M059J (cell line): Measurements from ENCODE around the gene PTPRH. TPM values are rescaled to one million over a fixed set of nuclear protein-coding genes. Genes with fewer than 3 reads are reported as not detected.

Source experiments
- DNase-seq: peaks from one replicate; pipeline ENCODE4 v3.0.0-alpha.2; 2012; ENCODE audit warnings: low read depth
- total RNA-seq: library from RNA; depleted of rRNA; stranded (reverse); fragments of >200 nt; shearing (Covaris generic); gene quantifications from 2 replicates; pipeline ENCODE4 v1.2.3, GENCODE V29; 2014

The PTPRH gene
- total RNA-seq, 1 experiment from 2014 or later = 1.5 TPM

DNA sequence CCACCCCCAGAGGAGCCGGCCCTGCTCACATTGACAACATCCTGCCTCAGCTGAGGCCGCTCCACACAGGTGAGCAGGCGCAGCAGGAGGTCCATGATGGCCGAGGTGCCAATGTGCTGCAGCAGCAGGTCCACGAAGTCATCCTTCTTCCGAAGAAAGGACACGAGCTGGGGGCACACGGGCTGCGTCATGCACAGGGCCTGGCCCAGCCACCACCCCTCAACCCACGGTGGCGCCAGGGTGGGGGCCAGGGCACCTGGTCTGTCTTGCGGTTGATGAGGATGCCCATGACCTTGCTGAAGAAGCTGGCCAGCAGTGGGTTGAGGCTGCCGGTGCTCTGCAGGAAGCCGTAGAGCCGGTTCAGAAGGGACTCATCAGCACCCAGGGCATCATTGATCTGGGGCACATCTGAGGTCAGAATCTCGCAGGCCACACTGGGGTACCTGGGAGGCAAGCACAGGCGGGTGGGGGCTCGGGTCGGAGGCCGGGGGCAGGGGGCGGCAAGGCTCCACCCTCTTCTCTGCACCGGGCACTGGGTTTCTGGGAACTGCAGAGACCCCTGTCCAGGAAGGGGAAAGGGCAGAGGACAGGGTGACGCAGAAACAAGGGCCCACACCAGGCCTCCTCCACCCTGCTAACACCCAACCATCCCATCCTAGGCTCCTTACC lies 36.1 kb upstream of the PTPRH start:
- DNase-seq = no peak

GRCh38 chr19:55244004-55244680 lies 34.8 kb upstream of the PTPRH start:
- no peak for DNase-seq

DNA sequence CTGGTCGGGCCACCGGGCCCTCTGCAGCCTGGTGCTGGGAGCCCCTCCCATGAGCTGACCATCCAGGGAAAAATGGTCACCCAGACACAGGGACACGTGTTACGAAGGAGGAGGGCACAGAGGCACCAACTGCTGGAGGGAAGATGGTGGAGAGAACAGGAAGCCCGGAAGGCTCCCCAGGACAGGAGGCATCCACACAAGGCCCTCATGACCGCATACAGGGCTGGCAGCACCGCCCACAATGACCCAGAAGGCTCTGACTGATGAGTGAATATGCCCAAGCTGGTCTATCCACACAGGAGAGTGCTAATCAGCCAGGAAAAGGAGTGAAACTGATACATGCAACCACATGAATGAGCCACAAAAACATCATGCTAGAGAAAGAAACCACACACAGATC lies 33.2 kb upstream of the PTPRH start:
- DNase-seq = no peak

- DNase-seq = no peak
Observed at GRCh38 chr19:55241935-55242464, 32.7 kb upstream of the PTPRH start.

DNA sequence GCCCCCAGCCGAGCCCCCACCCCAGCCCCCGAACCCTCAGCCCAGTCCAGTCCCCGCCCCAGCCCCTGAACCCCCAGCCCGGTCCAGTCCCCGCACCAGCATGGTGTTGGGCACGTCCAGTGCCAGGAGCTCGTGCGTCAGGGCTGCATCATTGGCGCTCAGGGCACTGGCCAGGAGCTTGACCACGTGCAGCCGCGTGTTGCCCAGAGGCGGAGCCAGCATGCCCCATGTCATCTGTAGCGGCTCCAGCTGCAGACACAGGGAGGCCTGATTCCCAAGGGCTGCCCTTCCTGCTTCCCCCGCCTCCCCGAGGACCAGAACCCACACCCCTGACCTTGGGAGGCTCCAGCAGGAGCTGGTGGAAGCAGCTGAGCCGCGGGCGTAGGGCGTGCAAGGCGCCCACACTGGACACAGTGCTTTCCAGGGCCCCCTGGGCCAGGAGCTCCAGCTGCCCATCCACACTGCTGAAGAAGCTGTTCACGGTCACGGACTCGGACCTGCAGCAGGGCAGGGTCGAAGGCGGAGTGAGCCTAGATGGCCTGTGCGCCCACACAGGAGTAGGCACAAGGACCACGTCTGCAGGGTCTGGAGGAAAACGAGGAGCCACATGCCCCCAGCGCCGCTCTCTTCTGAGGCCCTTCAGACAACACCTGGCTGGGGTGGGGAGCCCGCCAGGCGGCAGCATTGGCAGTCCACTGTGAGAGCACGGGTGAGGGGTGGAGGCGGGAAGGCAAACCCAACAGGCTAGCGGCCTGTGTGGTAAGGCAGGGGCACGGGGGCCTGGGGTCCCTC lies 32.0 kb upstream of the PTPRH start:
- DNase-seq = no peak

- DNase-seq = no peak
Observed at GRCh38 chr19:55240713-55241020, 31.4 kb upstream of the PTPRH start.

DNA sequence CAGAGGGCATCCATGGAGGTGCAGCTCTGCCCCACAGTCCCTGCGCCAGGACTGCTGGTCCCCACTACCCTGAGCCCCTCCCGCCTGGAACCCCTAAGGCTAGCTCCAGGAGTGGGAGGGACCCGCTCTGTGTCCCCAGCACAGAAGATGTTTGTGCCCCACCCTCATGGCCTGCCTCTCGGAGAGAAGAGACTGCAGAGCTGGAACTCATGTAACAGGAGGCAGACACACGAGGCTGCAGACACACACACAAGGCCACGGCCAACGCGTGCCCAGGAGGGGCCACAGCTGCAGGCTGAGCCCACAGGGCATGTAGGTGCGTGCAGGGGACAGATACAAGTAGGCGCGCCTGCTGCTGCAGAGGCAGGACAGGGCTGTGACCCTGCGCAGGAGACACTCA lies 29.7 kb upstream of the PTPRH start:
- no peak for DNase-seq

GRCh38 chr19:55238030-55238429 lies 28.7 kb upstream of the PTPRH start:
- DNase-seq = no peak

DNA sequence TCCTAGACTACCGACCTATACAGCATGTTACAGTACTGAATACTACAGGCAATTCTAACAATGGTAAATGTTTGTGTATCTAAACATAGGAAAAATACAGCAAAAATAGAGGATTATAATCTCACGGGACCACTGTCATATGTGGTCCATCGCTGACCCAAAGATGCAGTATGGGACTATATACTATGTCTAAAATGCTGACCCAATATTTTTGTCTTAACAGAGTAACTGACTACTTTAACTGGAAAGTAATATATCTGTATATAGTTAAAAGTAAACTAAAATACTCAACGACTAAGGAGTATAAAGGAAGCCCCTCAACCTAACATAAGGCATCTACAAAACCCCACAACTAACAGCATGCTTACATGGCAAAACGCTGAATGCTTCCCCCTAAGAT lies 23.7 kb upstream of the PTPRH start:
- no peak for DNase-seq

DNA sequence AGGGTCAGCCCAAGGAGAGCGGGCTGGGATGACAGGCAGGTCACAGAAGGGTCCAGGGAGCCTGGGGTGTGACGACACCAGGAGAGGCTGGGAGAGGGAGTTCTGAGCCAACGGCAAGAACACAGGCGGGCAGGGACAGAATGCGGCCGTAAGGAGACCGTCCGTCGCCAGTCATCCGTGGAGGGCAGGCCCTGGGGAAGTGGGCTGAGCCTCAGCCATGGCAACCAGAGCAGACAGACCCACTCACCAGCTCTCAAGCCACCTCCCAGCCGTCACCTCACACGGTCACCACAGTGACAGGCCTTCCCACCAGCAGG lies 22.9 kb upstream of the PTPRH start:
- DNase-seq = no peak

- DNase-seq = no peak
Observed at GRCh38 chr19:55231391-55232285, 22.3 kb upstream of the PTPRH start.

DNA sequence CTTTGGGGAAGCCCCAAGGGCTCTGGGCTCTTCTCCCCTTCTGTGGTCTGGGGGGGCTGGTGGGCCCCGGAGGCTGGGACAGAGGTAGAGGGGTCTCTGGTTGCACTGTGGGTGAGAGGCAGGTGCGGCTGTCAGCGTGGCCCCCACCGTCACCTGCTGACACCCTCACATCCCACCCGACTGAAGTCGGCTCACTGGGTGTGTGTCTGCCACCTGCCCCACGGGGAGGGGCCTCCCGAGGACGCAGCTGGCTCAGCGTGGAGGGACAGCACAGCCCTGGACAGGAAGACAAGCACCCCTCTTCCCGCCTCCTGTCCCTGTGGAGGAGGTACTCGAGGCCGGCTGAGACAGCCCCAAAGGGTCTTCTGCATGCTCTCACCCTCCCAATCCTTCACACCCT lies 21.5 kb upstream of the PTPRH start:
- no peak for DNase-seq

- DNase-seq = no peak
Observed at GRCh38 chr19:55230329-55230728, 21.0 kb upstream of the PTPRH start.

GRCh38 chr19:55229789-55230182 lies 20.5 kb upstream of the PTPRH start:
- no peak for DNase-seq

GRCh38 chr19:55229145-55229788 lies 20.0 kb upstream of the PTPRH start:
- no peak for DNase-seq

- DNase-seq = no peak
Observed at GRCh38 chr19:55228403-55229031, 19.2 kb upstream of the PTPRH start, which contains the start of gene TMEM86B. TMEM86B (minus strand) TSS chr19:55228763; CDS start chr19:55228741, 22 bp downstream.

GRCh38 chr19:55228015-55228391 lies 18.7 kb upstream of the PTPRH start:
- no peak for DNase-seq

- no peak for DNase-seq
Observed at GRCh38 chr19:55227241-55228014, 18.1 kb upstream of the PTPRH start.

DNA sequence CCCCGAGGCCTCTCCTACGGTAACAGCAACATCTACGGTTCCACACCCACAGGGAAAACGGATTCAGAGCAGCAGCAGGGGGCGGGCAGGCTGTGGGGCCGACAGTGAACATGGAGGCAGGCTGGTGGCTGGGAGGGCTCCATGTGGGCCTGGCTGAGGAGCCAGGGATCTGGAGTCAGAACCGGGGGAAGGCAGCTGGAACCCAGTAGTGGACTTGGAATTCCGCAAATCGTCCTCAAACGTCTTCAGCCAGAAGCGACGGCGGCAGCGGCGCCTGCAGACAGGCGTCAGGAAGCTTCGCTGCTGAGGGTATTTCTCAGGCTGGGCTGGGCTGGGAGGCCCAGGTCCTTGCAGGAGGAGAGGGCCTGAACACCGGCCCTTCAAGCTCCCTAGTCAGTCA lies 17.5 kb upstream of the PTPRH start:
- no peak for DNase-seq

GRCh38 chr19:55226273-55226672 lies 17.0 kb upstream of the PTPRH start:
- no peak for DNase-seq
